RKO (cell line): ENCODE data around the gene SNAPC3.

ENCODE experiments used
- DNase-seq: peaks from one replicate; pipeline ENCODE4 v3.0.0-alpha.2; 2016; ENCODE audit warnings: low spot score

SNAPC3 gene

GRCh38 chr9:15492485-15493150, 69.9 kb downstream of the SNAPC3 start:
- no peak for DNase-seq

GRCh38 chr9:15498246-15498995, 75.7 kb downstream of the SNAPC3 start:
- DNase-seq: no peak

- DNase-seq: no peak
Observed at GRCh38 chr9:15499139-15499538, 76.5 kb downstream of the SNAPC3 start.

GRCh38 chr9:15501179-15501578, 78.5 kb downstream of the SNAPC3 start:
- DNase-seq: no peak

DNA sequence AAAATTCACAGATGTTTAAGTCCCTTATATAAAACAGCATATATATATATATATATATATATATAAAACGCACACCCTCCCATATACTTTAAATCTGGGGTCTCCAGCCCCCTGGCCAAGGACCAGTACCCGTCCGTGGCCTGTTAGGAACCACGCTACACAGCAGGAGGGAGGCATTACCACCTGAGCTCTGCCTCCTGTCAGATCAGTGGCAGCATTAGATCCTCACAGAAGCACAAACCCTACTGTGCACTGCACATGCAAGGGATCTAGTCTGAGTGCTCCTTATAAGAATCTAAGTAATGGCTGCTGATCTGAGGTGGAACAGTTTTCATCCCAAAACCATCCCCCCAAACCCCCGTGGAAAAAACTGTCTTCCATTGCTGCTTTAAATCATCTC, 79.1 kb downstream of the SNAPC3 start:
- no peak for DNase-seq

- peak; percentile 23 for DNase-seq
Observed at GRCh38 chr9:15505921-15506320, 83.2 kb downstream of the SNAPC3 start.

GRCh38 chr9:15509931-15510788, 87.5 kb downstream of the SNAPC3 start:
- DNase-seq: peak; percentile 43

- peak; percentile 88 for DNase-seq
Observed at GRCh38 chr9:15510789-15511575, 88.3 kb downstream of the SNAPC3 start, which contains the start of gene PSIP1. PSIP1 (minus strand) TSS chr9:15510970; CDS start chr9:15510188, 782 bp downstream.
